Lower lobe of right lung (tissue), 2 donors: Measurements from ENCODE around the gene KLHL25. TPM values are rescaled to one million over a fixed set of nuclear protein-coding genes. Genes with fewer than 3 reads are reported as not detected.

ENCODE experiments used
- ATAC-seq, 2 donors: fragments of 200-7000 bp; cut with Tn5 transposase; one replicate each; pipeline ENCODE4 v1.9.1; 2020 to 2022; ENCODE audit warnings: mild to moderate bottlenecking in 2 of 2, moderate library complexity in 2 of 2
- DNase-seq: peaks from one replicate; pipeline ENCODE4 v3.0.0-alpha.2; 2020
- H3K27ac ChIP-seq: fragments of 200-600 bp; one replicate; pipeline ENCODE4 v1.8.0; 2022
- H3K27me3 ChIP-seq: fragments of 200-600 bp; one replicate; pipeline ENCODE4 v1.8.0; 2022; ENCODE audit warnings: low read depth
- H3K36me3 ChIP-seq: fragments of 200-600 bp; one replicate; pipeline ENCODE4 v1.8.0; 2022; ENCODE audit warnings: mild to moderate bottlenecking
- H3K4me1 ChIP-seq: fragments of 200-600 bp; one replicate; pipeline ENCODE4 v1.8.0; 2022
- H3K4me3 ChIP-seq: fragments of 200-600 bp; one replicate; pipeline ENCODE4 v1.8.0; 2022; ENCODE audit warnings: mild to moderate bottlenecking
- H3K9me3 ChIP-seq: fragments of 200-600 bp; one replicate; pipeline ENCODE4 v1.8.0; 2022
- intact Hi-C: fragments of 100-400 bp; cut with DNase I; formaldehyde crosslinking; loops from one replicate; pipeline ENCODE4 v1.11.0; 2022
- total RNA-seq: library from RNA; stranded (reverse); fragmentation: NEBNext Ultra II Directional; extraction: Animal tissue kit (Norgen Biotek cat#: 25700); gene quantifications from one replicate; pipeline ENCODE4 v1.2.1, GENCODE V29; 2021
- TF ChIP-seq, protein P1 (sequence below): fragments of 200-600 bp; IDR thresholded peaks from one replicate; pipeline ENCODE4 v1.8.0; 2022; ENCODE audit warnings: antibody characterized with exemption, mild to moderate bottlenecking
- donor health status: DM: no; HTN: yes; CAD: no; lungs with severe emphysema.

Gene KLHL25
- total RNA-seq, 1 donor from 2014 or later = 3.0 TPM

DNA sequence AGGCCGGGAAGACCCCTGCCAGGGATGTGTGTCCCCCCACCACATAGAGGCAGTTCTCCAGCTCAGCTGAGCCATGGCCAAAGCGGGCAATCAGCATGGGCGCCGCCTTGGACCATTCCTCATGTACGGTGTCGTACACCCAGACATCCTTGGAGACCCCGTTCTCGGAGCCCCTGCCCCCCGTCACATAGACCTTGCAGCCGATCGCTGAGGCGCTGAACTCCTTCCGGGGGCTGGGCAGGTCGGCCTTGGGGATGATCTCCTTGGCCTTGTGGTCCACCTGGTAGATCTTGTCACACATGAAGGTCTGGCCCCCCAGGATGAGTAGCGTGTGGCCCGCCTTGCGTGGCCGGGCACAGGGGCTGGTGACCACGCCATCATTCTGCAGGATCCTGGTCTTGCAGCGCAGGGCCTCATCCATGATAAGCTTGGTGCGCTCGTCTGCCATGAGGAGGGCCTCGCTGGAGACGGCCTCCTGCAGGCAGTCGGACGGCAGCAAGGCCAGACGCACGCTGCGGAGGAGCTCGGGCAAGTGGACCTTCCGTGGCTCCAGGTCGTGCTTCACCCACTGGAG is 26.0 kb downstream of the KLHL25 start:
- no peak for ATAC-seq
- no peak for DNase-seq
- Histone ChIP-seq H3K4me1 (peaks cover 26% of the 10 kb centered on the region), H3K4me3 (no peak overlapping the region), H3K27me3 (no peaks in the 10 kb centered on the region), H3K9me3 (no peaks in the 10 kb centered on the region), H3K27ac (no peak overlapping the region), H3K36me3 (no peaks in the 10 kb centered on the region)
- TF ChIP-seq, protein P1, sequence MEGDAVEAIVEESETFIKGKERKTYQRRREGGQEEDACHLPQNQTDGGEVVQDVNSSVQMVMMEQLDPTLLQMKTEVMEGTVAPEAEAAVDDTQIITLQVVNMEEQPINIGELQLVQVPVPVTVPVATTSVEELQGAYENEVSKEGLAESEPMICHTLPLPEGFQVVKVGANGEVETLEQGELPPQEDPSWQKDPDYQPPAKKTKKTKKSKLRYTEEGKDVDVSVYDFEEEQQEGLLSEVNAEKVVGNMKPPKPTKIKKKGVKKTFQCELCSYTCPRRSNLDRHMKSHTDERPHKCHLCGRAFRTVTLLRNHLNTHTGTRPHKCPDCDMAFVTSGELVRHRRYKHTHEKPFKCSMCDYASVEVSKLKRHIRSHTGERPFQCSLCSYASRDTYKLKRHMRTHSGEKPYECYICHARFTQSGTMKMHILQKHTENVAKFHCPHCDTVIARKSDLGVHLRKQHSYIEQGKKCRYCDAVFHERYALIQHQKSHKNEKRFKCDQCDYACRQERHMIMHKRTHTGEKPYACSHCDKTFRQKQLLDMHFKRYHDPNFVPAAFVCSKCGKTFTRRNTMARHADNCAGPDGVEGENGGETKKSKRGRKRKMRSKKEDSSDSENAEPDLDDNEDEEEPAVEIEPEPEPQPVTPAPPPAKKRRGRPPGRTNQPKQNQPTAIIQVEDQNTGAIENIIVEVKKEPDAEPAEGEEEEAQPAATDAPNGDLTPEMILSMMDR = no peak
- intact Hi-C loops = no loop called here

DNA sequence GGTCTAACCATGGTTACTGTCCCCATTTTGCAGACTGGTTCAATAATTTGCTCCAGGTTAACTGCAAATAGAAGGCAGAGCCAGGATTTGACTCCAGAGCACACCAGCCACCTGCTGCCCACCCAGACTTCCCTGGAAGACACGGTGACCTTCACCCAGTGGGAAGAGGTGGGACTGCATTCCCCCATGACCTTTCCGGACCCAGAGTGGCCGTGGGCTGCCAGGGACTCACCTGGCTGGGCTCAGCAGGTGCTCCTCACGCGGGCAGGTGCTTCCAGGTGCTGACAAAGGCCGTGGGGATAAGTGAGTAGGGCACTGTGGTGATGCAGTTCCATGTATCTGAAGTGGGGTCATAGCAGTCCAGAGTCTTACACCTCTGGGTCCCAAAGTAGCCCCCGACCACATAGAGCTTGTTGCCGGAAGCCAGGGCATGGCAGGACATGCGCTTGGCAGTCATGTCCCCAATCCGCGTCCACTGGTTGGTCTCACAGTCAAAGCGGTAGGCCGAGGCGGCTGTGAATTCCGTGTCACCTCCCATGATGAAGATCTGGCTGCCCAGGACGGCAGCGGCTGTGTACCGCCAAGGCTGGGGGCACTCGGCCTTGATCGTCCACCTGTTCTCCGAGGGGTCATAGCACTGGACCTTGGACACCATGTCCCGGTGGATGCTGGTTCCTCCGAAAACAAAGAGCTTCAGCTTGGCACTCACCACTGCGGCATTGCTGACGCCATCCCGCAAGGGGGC is 26.8 kb downstream of the KLHL25 start:
- no peaks in the 10 kb centered on the region for H3K27me3 ChIP-seq
- intact Hi-C loops = no loop called here
- TF ChIP-seq, protein P1 = no peak
- H3K27ac ChIP-seq = no peak overlapping the region
- peaks cover 24% of the 10 kb centered on the region for H3K4me1 ChIP-seq
- no peaks in the 10 kb centered on the region for H3K36me3 ChIP-seq
- ATAC-seq (no peak), DNase-seq (no peak)
- H3K9me3 ChIP-seq = no peaks in the 10 kb centered on the region
- H3K4me3 ChIP-seq = no peak overlapping the region

DNA sequence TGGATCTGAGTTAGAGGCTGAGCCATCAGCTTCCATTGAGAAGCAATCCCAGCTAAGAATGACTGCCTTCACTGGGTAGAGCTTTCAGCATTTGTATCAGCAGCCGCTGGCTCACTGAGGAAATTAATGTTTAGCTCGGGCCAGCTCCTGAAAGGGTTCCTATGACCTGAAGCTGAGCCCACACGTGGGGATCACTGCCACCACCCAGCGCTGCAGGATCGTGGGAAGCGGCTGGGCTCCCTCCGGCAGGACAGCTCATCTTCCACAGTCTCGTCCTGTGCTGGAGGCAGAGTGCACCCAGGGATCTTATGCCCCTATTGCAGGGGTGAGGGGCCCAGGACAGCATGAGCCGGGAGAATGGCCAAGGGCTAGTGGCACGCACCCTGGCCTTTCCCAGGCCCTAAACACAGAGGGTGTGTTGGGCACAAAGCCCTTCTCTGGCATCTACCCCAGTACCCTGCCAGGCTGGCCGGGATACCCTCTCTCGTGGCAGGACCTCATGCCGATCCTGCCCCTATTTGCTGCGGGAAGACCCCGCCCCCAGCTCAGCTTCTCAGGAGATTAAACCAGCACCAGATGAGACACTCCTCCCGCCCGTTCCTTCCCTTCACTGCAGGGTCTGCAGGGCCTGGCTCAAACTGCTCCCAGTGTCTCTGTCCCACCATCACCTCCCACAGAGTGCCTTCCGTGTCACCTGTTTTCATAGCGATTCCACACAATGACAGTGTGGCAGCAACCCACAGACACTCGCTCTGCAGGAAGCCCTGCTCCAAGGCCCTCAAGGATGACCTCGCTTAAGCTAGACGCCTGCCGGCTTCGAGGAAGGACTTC is 28.5 kb downstream of the KLHL25 start:
- Histone ChIP-seq H3K4me3 (no peak overlapping the region), H3K36me3 (no peaks in the 10 kb centered on the region), H3K27me3 (no peaks in the 10 kb centered on the region), H3K9me3 (no peaks in the 10 kb centered on the region), H3K4me1 (peaks cover 16% of the 10 kb centered on the region), H3K27ac (no peak overlapping the region)
- TF ChIP-seq, protein P1 = no peak
- DNase-seq = no peak
- intact Hi-C loops = no loop called here
- no peak for ATAC-seq

DNA sequence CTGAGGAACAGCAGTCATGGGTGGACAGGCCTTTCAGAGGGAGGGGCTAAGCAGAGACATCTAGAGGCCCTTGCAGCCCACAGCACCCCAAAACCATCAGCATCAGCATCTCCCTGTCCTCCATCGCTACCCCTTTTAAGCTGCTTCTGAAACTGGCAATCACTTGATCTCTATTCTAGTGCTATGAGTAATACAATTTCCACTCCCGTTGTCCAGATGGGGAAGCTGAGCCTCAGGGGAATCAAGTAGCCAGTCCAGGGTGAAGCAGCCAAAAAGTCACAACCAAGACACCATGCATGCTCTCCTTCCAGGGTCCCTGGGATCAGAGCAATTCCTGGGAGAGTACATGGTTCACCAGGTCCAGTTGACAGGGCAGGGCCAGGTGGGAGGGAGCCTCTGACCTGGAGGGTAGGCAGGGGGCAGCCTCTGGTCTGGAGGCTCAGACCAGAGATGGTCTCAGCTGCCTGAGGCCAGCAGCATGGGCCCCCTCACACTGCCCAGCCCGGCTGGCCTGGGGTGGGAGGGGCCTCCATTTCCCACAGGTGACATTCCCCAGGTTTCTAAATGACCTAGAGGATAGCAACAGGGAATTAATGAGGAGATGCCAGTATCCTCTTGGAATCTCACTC is 30.0 kb downstream of the KLHL25 start:
- peaks cover 9% of the 10 kb centered on the region for H3K4me1 ChIP-seq
- intact Hi-C loops = no loop called here
- TF ChIP-seq, protein P1 = no peak
- no peaks in the 10 kb centered on the region for H3K9me3 ChIP-seq
- H3K4me3 ChIP-seq = no peak overlapping the region
- no peaks in the 10 kb centered on the region for H3K27me3 ChIP-seq
- no peak overlapping the region for H3K27ac ChIP-seq
- DNase-seq = no peak
- no peaks in the 10 kb centered on the region for H3K36me3 ChIP-seq
- ATAC-seq = no peak
